GM08714 (cell line): ENCODE data around the gene PSD2.

Source experiments
- H3K4me3 ChIP-seq: fragments of 200-500 bp; sonication (Bioruptor generic); 2 replicates; pipeline ENCODE4 v1.5.1; 2014; ENCODE audit warnings: mild to moderate bottlenecking, low read length, inconsistent platforms
- ZNF274 ChIP-seq: IDR thresholded peaks from 2 replicates; pipeline ENCODE4 v1.6.1; 2012; ENCODE audit warnings: mild to moderate bottlenecking, low read depth, low read length

PSD2 gene

DNA sequence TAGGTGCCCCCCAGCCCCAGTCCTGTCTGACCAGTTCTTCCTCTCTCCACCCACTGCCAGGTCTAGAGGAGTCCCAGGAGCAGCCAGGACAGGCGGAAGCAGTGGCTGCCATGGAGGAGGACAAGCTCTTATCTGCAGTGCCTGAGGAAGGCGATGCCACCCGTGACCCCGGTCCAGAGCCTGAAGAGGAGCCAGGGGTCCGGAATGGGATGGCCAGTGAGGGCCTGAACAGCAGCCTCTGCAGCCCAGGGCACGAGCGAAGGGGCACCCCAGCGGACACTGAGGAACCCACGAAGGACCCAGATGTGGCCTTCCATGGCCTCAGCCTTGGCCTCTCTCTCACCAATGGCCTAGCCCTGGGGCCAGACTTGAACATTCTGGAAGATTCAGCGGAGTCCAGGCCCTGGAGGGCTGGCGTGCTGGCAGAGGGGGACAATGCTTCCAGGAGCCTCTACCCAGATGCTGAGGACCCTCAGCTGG lies 13.8 kb downstream of the PSD2 start:
- TF ChIP-seq ZNF274, result no peak
- H3K4me3 ChIP-seq, result no peak overlapping the region

DNA sequence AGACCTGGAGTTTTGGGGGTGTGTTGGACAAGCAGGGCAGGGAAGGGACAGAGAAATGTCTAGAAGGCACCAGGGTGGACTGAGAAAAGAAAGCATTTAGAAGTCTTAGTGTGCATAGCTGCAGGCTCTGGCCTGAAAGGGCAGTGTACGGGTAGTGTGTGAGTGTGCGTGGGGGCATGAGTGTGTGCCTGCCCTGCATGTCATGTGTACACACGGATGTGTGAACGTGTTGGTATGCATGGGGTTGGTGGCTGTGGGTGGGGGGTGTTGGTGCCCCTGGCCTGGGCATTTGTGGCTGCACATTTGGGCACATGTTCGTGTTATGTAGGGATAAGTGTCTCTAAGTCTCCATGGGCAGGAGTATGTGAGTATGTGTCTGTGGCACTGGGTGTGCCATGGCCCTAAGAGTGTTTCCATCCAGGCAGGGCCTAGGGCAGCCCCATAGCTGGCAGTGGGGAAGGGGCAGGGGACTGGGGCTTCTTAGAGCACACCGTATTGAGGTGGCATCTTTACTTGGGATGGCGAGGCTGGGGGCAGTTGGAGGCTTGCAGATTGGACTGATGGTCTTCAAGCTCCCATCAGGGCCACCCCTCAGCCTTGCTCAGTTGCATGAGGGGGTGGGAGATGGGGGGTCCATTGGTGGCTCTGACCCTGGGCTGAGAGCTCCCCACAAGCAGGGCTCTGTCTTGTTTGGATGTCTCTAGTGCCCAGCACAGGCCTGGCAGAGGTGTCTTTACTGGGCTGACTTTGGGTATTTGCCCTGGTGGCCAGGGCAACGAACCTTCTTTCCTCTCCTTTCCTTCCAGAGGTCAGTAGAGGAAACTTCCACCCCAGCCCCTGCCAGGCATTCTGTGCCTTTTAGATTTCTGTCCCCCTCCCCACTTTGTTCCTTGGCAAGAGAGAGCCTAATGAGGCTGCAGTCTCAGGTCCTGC lies 15.0 kb downstream of the PSD2 start:
- TF ChIP-seq ZNF274, result no peak
- no peak overlapping the region for H3K4me3 ChIP-seq

DNA sequence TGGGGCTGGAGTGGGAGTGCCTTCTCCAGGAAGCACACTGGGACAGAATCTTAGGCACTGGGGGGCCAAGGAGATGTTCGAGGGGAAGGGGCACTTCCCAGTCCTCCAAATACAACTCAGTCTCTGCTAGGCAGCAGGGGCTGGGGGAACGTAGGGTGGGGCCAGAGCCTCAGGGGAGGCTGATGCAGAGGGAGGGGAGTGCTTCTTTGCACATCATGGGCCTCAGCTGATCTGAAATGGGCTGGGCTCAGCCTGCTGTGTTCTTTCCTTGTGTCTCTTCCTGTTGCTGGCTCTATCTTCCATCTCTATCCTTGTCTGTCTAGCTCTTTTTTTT lies 15.6 kb downstream of the PSD2 start:
- TF ChIP-seq ZNF274, result no peak

DNA sequence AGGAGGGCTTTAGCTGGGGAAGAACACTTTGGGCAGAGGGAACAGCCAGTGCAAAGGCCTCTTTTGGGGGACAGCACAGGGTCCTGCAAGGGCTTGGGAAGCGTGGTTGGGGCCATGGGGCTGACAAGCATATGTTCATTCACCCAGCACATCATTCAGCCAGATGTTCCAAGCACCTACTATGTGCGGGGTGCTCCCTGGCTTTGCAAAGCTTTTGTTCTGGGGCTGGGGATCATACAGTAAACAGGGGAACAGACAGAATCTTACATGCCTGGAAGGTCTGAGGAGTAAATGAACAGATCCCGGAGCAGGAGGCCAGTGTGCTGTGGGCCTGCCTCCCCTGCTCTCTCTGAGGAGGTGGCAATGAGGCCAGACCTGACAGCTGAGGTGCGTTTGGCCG lies 16.7 kb downstream of the PSD2 start:
- TF ChIP-seq ZNF274, result no peak
- H3K4me3 ChIP-seq, result no peak overlapping the region

More for the DNA sequence above, 15.6 kb downstream of the PSD2 start:
- H3K4me3 ChIP-seq, result no peak overlapping the region

DNA sequence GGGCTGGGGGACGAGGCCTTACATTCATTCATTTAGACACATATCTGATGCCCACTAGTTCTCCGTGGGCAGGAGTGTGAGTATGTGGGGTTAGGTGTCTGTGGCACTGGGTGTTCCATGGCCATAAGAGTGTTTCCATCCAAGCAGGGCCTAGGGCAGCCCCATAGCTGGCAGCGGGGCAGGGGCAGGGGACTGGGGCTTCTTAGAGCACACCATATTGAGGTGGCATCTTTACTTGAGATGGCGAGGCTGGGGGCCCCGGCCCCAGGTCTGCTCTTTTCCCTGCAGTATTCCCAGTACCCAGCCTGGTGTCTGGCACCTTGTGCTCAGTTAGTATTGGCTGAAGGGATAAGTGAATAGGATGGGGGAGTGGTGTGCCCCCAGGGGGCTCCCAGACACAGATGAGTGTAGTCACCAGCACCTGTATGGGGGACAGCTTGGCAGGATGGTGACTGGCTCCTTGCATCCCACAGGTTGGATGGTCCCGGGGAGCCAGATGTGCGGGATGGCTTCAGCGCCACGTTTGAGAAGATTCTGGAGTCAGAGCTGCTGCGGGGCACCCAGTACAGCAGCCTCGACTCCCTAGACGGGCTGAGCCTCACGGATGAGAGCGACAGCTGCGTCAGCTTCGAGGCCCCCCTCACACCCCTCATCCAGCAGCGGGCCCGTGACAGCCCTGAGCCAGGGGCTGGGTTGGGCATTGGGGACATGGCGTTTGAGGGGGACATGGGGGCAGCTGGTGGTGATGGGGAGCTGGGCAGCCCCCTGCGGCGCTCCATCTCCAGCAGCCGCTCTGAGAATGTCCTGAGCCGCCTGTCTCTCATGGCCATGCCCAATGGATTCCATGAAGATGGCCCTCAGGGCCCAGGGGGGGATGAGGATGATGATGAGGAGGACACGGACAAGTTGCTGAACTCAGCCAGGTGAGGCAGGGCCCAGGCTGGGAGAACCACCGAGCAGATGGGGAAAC lies 17.5 kb downstream of the PSD2 start:
- no peak for TF ChIP-seq ZNF274

DNA sequence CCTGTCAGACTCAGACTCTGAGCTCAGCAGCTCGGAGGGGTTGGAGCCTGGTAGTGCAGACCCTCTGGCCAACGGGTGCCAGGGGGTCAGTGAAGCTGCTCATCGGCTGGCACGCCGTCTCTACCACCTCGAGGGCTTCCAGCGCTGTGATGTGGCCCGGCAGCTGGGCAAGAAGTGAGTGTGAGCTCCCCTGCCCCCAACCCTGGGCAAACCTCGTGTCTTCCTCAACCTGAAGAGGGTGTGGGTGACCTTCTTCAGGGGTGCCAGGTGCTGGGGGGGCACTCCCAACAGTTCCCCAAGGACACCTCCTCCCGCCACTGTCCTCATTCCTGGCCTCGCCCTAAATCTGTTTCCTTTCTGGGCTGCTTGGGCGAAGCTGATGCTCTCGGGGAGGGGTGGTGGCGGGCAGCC lies 18.6 kb downstream of the PSD2 start:
- no peak for TF ChIP-seq ZNF274
- no peak overlapping the region for H3K4me3 ChIP-seq

More for the DNA sequence above, 17.5 kb downstream of the PSD2 start:
- no peak overlapping the region for H3K4me3 ChIP-seq

DNA sequence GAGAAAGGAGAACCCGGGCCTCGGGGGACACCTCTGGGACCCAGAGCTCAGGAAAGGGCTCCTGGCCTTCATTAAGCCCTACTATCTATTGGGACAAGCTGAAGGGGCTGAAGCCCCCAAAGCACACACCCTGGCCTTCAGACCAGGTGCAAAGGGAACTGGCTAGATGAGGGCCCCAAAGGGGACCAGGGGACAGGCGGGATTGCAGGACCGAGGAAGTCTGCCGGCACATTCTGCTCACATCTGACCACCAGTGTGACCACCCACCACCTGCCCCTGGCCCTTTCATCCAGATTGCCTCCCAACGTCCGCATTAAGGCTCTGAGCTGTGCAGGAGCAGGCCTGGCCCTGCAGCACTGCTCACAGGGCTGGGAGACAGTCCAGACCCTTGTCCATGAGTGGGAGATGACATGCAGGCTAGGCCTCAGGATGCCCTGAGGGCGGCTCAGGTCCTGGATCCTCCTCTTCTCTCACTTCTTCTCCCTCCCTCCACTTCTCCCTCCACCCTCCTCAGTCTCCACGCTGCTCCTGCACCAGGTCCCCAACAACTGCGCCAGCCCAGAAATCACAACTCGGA lies 19.2 kb downstream of the PSD2 start:
- no peak overlapping the region for H3K4me3 ChIP-seq
- no peak for TF ChIP-seq ZNF274

DNA sequence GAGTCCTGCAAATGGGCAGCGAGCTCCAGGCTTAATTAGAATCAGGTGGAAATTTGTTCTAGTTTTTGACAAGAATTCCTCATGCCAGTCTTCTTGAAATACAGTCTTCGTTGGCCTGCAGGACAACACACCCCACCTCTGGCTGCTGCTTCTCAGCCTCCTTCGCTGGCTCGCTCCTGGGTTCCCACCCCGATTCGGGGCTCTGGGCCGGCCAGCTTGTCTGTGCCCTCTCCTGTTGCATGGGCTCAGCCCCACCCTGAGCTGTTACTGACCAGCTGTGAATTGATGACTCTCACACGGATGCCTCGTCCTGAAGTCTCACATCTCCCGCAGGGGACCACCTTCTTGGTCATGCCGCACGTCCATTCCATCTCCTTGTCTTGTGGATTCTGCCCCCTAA lies 21.0 kb downstream of the PSD2 start:
- TF ChIP-seq ZNF274, result no peak
- no peak overlapping the region for H3K4me3 ChIP-seq

DNA sequence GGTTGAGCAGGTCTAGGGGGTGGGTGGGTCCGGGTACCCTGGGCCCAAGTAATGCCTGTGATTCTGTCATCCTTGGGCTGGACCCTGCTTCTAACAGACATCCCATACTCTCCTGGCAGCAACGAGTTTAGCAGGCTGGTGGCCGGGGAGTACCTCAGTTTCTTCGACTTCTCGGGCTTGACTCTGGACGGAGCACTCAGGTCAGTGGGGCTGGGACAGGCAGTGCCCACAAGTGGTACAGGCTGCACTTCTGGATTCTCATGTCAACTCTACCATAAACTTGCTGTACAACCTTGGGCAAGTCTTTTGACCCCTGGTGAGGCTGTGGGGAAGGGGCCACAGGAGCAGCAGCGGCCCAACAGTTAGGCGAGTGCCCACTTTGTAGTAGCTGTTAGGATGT lies 21.8 kb downstream of the PSD2 start:
- no peak overlapping the region for H3K4me3 ChIP-seq
- no peak for TF ChIP-seq ZNF274

DNA sequence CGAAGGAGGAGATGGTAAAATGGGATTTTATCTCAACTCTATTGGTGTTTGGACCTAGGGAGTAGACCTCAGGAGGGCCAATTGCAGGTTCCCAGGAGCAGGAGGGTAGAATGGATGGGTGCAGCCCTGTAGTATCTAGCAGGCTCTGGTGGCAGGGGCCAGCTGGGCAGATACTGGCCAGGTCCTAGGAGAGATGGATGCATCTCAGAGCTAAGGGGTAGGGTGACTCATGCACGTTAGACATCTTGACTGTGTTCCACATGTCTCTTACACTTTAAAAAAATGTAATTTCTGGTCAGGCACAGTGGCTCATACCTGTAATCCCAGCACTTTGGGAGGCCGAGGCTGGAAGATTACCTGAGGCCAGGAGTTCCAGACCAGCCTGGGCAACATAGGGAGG lies 22.4 kb downstream of the PSD2 start:
- H3K4me3 ChIP-seq, result no peak overlapping the region
- TF ChIP-seq ZNF274, result no peak

DNA sequence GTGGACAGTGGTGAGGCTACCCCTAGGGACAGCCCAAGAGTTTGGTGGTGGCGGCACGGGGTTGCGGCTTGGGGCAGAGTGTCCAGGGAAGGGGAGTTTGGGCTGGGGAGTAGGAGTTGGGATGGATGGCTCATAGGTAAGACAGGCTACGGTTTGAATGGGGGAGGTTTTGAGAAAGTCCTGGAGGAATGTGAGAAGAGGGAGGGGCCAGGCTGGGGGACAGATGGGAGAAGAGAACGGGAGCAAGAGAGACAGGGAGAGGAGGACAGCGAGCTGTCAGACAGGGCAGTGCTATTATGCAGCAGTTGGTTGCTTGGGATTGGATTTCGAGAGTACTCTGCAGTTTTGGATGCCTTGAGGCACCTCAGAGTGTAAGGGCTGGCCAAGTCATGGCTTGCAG lies 24.5 kb downstream of the PSD2 start:
- H3K4me3 ChIP-seq, result no peak overlapping the region
- no peak for TF ChIP-seq ZNF274

DNA sequence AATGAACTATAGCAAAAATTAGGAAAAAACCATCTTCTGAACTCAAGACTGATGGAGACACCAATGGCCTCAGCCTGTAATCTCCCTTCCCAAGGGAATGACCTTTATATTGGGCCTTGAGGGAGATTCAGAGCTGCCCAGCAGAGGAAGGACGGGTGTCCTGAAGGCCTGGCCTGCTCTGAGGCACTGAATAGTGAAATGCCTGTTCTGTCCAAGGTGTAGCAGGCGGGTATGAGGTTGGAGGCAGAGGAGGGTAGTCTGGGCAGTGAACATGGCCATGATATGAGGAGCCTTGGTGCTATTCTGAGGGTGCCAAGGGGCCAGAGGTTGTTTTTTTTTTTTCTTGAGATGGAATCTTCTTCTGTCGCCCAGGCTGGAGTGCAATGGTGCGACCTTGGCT lies 25.0 kb downstream of the PSD2 start:
- no peak for TF ChIP-seq ZNF274
- no peak overlapping the region for H3K4me3 ChIP-seq

DNA sequence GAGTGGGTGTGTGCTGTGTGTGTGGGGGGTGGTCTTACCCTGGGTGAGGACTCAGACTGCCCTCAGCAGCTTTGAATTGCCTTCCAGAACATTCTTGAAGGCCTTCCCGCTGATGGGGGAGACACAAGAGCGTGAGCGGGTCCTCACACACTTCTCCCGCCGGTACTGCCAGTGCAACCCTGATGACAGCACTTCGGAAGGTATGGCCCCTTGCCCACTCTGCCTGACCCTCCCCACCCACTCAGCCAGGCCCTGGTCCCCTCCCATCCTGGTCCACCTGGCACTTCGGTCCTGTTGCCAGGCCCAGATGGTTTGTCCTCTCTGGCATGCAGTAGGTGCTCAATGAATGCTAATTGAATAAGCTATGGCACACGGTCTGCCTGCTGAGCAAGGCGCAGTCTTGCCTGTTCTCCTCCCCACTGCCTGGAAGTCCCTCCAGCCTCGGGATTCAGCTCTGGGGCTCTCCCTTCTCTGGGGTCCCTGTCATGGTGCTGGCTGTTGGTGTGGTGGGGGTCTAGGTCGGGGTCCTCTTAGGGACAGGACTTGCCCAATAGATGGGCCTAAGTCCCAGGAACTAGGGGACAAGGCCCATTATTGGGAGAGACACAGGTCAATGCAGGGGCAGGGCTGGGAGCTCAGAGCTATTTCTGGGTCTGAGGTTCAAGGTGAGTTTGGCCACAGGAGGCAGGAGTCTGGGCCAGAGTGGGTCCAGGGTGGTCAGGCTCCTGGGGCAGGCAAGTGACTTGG lies 26.4 kb downstream of the PSD2 start:
- TF ChIP-seq ZNF274, result no peak

More for the DNA sequence above, 26.4 kb downstream of the PSD2 start:
- no peak overlapping the region for H3K4me3 ChIP-seq
